ENCODE data around the gene ASCL5.

ASCL5 gene

GRCh38 chr1:201125019-201125418 is 2.0 kb downstream of the ASCL5 start:
- no peak for TF ChIP-seq CTCF (IDR thresholded peaks at IDR 0.05; ENCODE audit: insufficient read depth, low read depth, low read length, missing control alignments)
- no peak overlapping the region for H3K4me3 ChIP-seq (ENCODE audit: low read length)
- no peak for DNase-seq (ENCODE audit: low read depth)

GRCh38 chr1:201123866-201124265 is 3.1 kb downstream of the ASCL5 start:
- TF ChIP-seq CTCF (IDR thresholded peaks at IDR 0.05; ENCODE audit: insufficient read depth, low read depth, low read length, missing control alignments): no peak
- no peak overlapping the region for H3K4me3 ChIP-seq (ENCODE audit: low read length)
- peak; percentile 73 for DNase-seq (ENCODE audit: low read depth)

GRCh38 chr1:201122321-201122957 is 4.5 kb downstream of the ASCL5 start:
- TF ChIP-seq CTCF (IDR thresholded peaks at IDR 0.05; ENCODE audit: insufficient read depth, low read depth, low read length, missing control alignments): no peak
- H3K4me3 ChIP-seq (ENCODE audit: low read length): no peak overlapping the region
- DNase-seq (ENCODE audit: low read depth): peak; percentile 21

GRCh38 chr1:201119206-201120197 is 7.5 kb downstream of the ASCL5 start:
- peak; percentile 60 for DNase-seq (ENCODE audit: low read depth)
- TF ChIP-seq CTCF (IDR thresholded peaks at IDR 0.05; ENCODE audit: insufficient read depth, low read depth, low read length, missing control alignments): peak; percentile 79
- H3K4me3 ChIP-seq (ENCODE audit: low read length): no peak overlapping the region

- no peak overlapping the region for H3K4me3 ChIP-seq (ENCODE audit: low read length)
- no peak for DNase-seq (ENCODE audit: low read depth)
- TF ChIP-seq CTCF (IDR thresholded peaks at IDR 0.05; ENCODE audit: insufficient read depth, low read depth, low read length, missing control alignments): no peak
Measured at GRCh38 chr1:201116091-201116490, 10.9 kb downstream of the ASCL5 start.

GRCh38 chr1:201115390-201115937 is 11.5 kb downstream of the ASCL5 start:
- H3K4me3 ChIP-seq (ENCODE audit: low read length): no peak overlapping the region
- no peak for TF ChIP-seq CTCF (IDR thresholded peaks at IDR 0.05; ENCODE audit: insufficient read depth, low read depth, low read length, missing control alignments)
- no peak for DNase-seq (ENCODE audit: low read depth)

Data from epithelial cell of esophagus (primary cell).